ENCODE measurements around the gene PRDM11. TPM values are rescaled to one million over a fixed set of nuclear protein-coding genes. Genes with fewer than 3 reads are reported as not detected.

PRDM11 gene
- total and polyA plus RNA-seq, 10 donors, result 1.7 to 24.3 (median 15.3) TPM

DNA sequence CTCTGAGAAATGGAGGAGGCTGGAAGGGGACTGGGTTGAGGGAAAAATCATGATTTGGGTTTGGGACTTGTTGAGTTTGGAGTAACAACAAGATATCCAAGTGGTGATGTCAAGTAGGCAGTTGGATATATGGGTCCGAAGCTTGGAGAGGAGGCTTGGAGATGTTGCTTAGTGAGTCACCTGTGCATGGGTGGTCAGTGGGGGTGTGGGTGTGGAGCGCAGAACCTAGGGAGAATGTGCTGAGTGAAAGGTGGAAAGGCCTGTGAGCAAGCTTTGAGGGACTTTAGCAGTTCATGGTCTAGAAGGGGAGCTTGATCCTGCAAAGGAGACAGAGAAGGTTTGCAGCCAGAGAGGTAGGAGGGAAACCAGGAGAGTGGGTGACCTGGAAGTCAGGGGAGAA is 38.2 kb downstream of the PRDM11 start:
- H3K27me3 ChIP-seq (replicated peaks in 1 of 7), result peaks cover 0 to 18% (median 0%) of the 10 kb centered on the region in 7 donors
- intact Hi-C loops (cut with DNase I; ENCODE audit: low total_unique reads), result no loop called here
- H3K9me3 ChIP-seq, result no peaks in the 10 kb centered on the region
- peaks cover 5 to 21% (median 14%) of the 10 kb centered on the region in 6 donors for H3K4me1 ChIP-seq
- no peak overlapping the region for H3K27ac ChIP-seq
- H3K36me3 ChIP-seq, result peaks cover 0 to 77% (median 32%) of the 10 kb centered on the region in 6 donors
- DNase-seq, result no peak
- TF ChIP-seq POLR2A (IDR thresholded peaks at IDR 0.05) (no peak), POLR2AphosphoS5 (IDR thresholded peaks at IDR 0.05) (no peak)
- TF ChIP-seq, protein P1, sequence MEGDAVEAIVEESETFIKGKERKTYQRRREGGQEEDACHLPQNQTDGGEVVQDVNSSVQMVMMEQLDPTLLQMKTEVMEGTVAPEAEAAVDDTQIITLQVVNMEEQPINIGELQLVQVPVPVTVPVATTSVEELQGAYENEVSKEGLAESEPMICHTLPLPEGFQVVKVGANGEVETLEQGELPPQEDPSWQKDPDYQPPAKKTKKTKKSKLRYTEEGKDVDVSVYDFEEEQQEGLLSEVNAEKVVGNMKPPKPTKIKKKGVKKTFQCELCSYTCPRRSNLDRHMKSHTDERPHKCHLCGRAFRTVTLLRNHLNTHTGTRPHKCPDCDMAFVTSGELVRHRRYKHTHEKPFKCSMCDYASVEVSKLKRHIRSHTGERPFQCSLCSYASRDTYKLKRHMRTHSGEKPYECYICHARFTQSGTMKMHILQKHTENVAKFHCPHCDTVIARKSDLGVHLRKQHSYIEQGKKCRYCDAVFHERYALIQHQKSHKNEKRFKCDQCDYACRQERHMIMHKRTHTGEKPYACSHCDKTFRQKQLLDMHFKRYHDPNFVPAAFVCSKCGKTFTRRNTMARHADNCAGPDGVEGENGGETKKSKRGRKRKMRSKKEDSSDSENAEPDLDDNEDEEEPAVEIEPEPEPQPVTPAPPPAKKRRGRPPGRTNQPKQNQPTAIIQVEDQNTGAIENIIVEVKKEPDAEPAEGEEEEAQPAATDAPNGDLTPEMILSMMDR (IDR thresholded peaks at IDR 0.05 in 8 of 11, conservative IDR thresholded peaks at IDR 0.05 in 3 of 11), result no peak
- H3K4me3 ChIP-seq, result no peak overlapping the region
- WGBS, 5 donors, result 95 to 100% (median 97%) methylated on average over 2 of the region's 2 CpGs

- intact Hi-C loops (cut with DNase I; ENCODE audit: low total_unique reads), result no loop called here
- no peak for DNase-seq
- no peaks in the 10 kb centered on the region for H3K9me3 ChIP-seq
These were observed 38.8 kb downstream of the PRDM11 start for GRCh38 chr11:45185228-45185729.

GRCh38 chr11:45187375-45187774 is 40.9 kb downstream of the PRDM11 start:
- intact Hi-C loops (cut with DNase I; ENCODE audit: low total_unique reads), result no loop called here
- TF ChIP-seq POLR2A (IDR thresholded peaks at IDR 0.05), result no peak
- TF ChIP-seq, protein P1 (IDR thresholded peaks at IDR 0.05 in 8 of 11, conservative IDR thresholded peaks at IDR 0.05 in 3 of 11), result no peak
- no peak for TF ChIP-seq POLR2AphosphoS5 (IDR thresholded peaks at IDR 0.05)
- 95 to 100% (median 98%) methylated on average over 3 of the region's 3 CpGs for WGBS, 5 donors
- Histone ChIP-seq H3K4me1 (peaks cover 0 to 3% (median 0%) of the 10 kb centered on the region in 6 donors), H3K27ac (no peak overlapping the region), H3K9me3 (peaks cover 0 to 5% (median 0%) of the 10 kb centered on the region in 8 donors), H3K36me3 (peaks cover 0 to 97% (median 31%) of the 10 kb centered on the region in 6 donors), H3K27me3 (replicated peaks in 1 of 7) (no peaks in the 10 kb centered on the region), H3K4me3 (no peak overlapping the region)
- no peak for DNase-seq

More at GRCh38 chr11:45185228-45185729, 38.8 kb downstream of the PRDM11 start:
- Histone ChIP-seq H3K36me3 (peaks cover 0 to 84% (median 32%) of the 10 kb centered on the region in 6 donors), H3K4me1 (peaks cover 0 to 14% (median 9%) of the 10 kb centered on the region in 6 donors), H3K27me3 (replicated peaks in 1 of 7) (peaks cover 0 to 12% (median 0%) of the 10 kb centered on the region in 7 donors), H3K4me3 (no peak overlapping the region), H3K27ac (no peak overlapping the region)
- TF ChIP-seq, protein P1 (IDR thresholded peaks at IDR 0.05 in 8 of 11, conservative IDR thresholded peaks at IDR 0.05 in 3 of 11), result no peak
- no peak for TF ChIP-seq POLR2A (IDR thresholded peaks at IDR 0.05)
- no peak for TF ChIP-seq POLR2AphosphoS5 (IDR thresholded peaks at IDR 0.05)

DNA sequence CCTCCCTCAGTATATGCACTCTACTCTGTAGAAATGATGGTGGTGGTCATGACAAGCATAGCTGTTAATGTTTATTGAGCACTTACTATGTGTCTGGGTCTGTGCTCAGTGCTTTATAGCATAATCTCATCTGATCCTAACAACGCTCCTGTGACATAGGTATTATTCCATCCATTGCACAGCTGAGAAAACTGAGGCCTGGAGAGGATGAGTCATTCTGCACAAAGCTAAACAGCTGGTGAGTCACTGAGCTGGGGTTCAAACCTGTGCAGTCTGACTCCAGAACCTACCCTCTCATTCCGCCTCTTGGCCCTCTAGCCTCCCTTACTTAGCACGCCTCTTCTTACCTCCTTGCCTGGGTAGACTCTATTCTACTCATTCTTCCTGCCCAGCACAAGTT is 41.7 kb downstream of the PRDM11 start:
- Histone ChIP-seq H3K36me3 (peaks cover 0 to 90% (median 27%) of the 10 kb centered on the region in 6 donors), H3K27me3 (replicated peaks in 1 of 7) (no peaks in the 10 kb centered on the region), H3K9me3 (peaks cover 0 to 5% (median 0%) of the 10 kb centered on the region in 8 donors), H3K4me1 (no peaks in the 10 kb centered on the region), H3K27ac (no peak overlapping the region), H3K4me3 (no peak overlapping the region)
- no peak for TF ChIP-seq POLR2AphosphoS5 (IDR thresholded peaks at IDR 0.05)
- DNase-seq, result no peak
- intact Hi-C loops (cut with DNase I; ENCODE audit: low total_unique reads), result no loop called here
- WGBS, 5 donors, result 93 to 100% (median 98%) methylated on average over 3 of the region's 3 CpGs

All from spleen (tissue), 11 donors.